K562 (cell line): ENCODE results near the gene PNRC1. TPM values are rescaled to one million over a fixed set of nuclear protein-coding genes. Genes with fewer than 3 reads are reported as not detected.

ENCODE experiments used
- ADNP ChIP-seq: fragments of 200-800 bp; sonication (Bioruptor generic); IDR thresholded peaks from 2 replicates; pipeline ENCODE4 v1.6.1; 2016; ENCODE audit warnings: missing genetic modification characterization, missing compliant biosample characterization
- HNRNPUL1 ChIP-seq: fragments of 200-400 bp; formaldehyde crosslinking; IDR thresholded peaks from 2 replicates; pipeline ENCODE4 v1.6.1; 2017; ENCODE audit warnings: low read length
- MCM2 ChIP-seq: fragments of 450-650 bp; IDR thresholded peaks from 2 replicates; pipeline ENCODE4 v1.6.1; 2017; ENCODE audit warnings: low read depth, mild to moderate bottlenecking
- MYC ChIP-seq, 2 experiments: fragments of 250-450 bp in 1 of 2; sonication (Bioruptor Pico) in 1 of 2; IDR thresholded peaks; 2 replicates each; pipeline versions ENCODE4 v1.5.1 to v1.6.1; 2012 to 2021; ENCODE audit warnings: low read depth in 2 of 2, borderline replicate concordance in 1 of 2, improper control_type of control experiment in 1 of 2, low read length in 1 of 2, mild to moderate bottlenecking in 1 of 2, moderate library complexity in 1 of 2
- NCOA1 ChIP-seq: fragments of 450-650 bp; IDR thresholded peaks from 2 replicates; pipeline ENCODE4 v1.6.1; 2016; ENCODE audit warnings: low read depth
- NCOA6 ChIP-seq: fragments of 450-650 bp; IDR thresholded peaks from 2 replicates; pipeline ENCODE4 v1.6.1; 2017; ENCODE audit warnings: mild to moderate bottlenecking
- NR2C2 ChIP-seq, 2 experiments: fragments of 200-800 bp in 1 of 2; sonication (Bioruptor generic) in 1 of 2; sonication (generic) in 1 of 2; formaldehyde crosslinking in 1 of 2; IDR thresholded peaks; 2 replicates each; pipeline versions ENCODE4 v1.6.1 to v1.8.0; 2016 to 2022; ENCODE audit warnings: mild to moderate bottlenecking in 1 of 2, missing compliant biosample characterization in 1 of 2, missing genetic modification characterization in 1 of 2, missing genetic modification reagents in 1 of 2
- RNF2 ChIP-seq: sonication (generic); IDR thresholded peaks from 2 replicates; pipeline ENCODE4 v1.6.1; 2016
- SMARCE1 ChIP-seq: fragments of 450-650 bp; IDR thresholded peaks from 2 replicates; pipeline ENCODE4 v1.7.1; 2016; ENCODE audit warnings: mild to moderate bottlenecking
- STAT5A ChIP-seq: IDR thresholded peaks from 2 replicates; pipeline ENCODE4 v1.6.1; 2012; ENCODE audit warnings: low read length, inconsistent platforms, borderline replicate concordance
- ZNF347 ChIP-seq: fragments of 450-650 bp; formaldehyde crosslinking; IDR thresholded peaks from 2 replicates; pipeline ENCODE4 v1.4.0; 2020; ENCODE audit warnings: low read depth, mild to moderate bottlenecking, moderate library complexity
- ZNF778 ChIP-seq: fragments of 450-650 bp; formaldehyde crosslinking; IDR thresholded peaks from 2 replicates; pipeline ENCODE4 v1.4.0; 2020; ENCODE audit warnings: mild to moderate bottlenecking, moderate library complexity
- polyA plus RNA-seq, 8 experiments: library from polyadenylated mRNA; depleted of rRNA in 4 of 8; stranded (reverse) in 5 of 8; unstranded in 3 of 8; fragments of >200 nt; fragmentation: Nextera tagmentation in 2 of 8; fragmentation: Illumina TruSeq in 1 of 8; extraction: Ambion mirVana in 2 of 8; extraction: Trizol in 1 of 8; gene quantifications; 2 replicates each; pipeline versions ENCODE4 v1.2.1 to v1.2.3, GENCODE V29; 2011 to 2014; ENCODE audit warnings: inconsistent platforms in 1 of 8, missing spikeins in 1 of 8
- total RNA-seq, 7 experiments: library from RNA; depleted of rRNA in 6 of 7; stranded (reverse); fragments of >200 nt in 6 of 7; fragmentation: Illumina TruSeq in 2 of 7; extraction: Trizol in 2 of 7; gene quantifications; 2 replicates each; pipeline versions ENCODE4 v1.2.1 to v1.2.3, GENCODE V29; 2011 to 2021; ENCODE audit warnings: low replicate concordance in 1 of 7
- TF ChIP-seq, protein P1 (sequence below): sonication (generic); formaldehyde crosslinking; IDR thresholded peaks from 2 replicates; pipeline ENCODE4 v1.8.1; 2023; ENCODE audit warnings: missing genetic modification reagents, mild to moderate bottlenecking, borderline replicate concordance
- TF ChIP-seq, protein P2 (sequence below): fragments of 450-650 bp; IDR thresholded peaks from 2 replicates; pipeline ENCODE4 v1.6.1; 2016
- TF ChIP-seq, protein P3 (sequence below): sonication (generic); formaldehyde crosslinking; IDR thresholded peaks from 2 replicates; pipeline ENCODE4 v1.8.0; 2022; ENCODE audit warnings: mild to moderate bottlenecking, missing genetic modification reagents
- TF ChIP-seq, protein P4 (sequence below): sonication (generic); formaldehyde crosslinking; IDR thresholded peaks from 2 replicates; pipeline ENCODE4 v1.5.0; 2020; ENCODE audit warnings: missing genetic modification reagents

PNRC1 gene
- total and polyA plus RNA-seq, 9 of the 15 experiments (the other 6 are each of a cell fraction or from before 2014, with no cell fraction given), result 1.2 to 10.8 (median 6.5) TPM

DNA sequence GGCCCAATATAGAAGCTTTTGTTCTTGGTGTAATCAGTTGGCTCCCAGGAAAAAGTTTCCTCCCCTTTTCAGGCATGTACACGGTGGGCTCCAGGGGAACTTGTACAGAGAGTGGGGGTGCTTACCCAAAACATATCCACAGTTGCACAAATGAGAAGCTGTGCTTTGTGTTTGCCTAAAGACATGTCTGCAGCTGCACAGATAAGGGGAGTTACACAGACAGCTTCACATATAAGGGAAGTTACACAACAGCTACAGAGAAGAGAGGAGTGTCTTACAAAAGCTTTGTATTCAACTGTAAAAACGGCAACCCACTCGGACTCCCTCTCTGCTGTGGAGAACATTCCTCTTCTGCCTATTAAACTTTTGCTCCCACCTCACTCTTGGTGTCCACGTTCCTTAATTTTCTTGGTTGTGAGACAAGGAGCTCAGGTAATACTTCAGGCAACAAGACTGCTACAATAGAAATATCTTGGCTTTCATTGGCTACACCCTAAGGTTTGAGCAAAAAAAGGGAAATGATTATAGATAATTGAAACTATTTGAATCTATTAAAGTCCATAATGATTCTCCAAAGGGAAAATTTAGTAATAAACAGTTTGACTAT lies 7.4 kb upstream of the PNRC1 start (continued):
- TF ChIP-seq, protein P1, sequence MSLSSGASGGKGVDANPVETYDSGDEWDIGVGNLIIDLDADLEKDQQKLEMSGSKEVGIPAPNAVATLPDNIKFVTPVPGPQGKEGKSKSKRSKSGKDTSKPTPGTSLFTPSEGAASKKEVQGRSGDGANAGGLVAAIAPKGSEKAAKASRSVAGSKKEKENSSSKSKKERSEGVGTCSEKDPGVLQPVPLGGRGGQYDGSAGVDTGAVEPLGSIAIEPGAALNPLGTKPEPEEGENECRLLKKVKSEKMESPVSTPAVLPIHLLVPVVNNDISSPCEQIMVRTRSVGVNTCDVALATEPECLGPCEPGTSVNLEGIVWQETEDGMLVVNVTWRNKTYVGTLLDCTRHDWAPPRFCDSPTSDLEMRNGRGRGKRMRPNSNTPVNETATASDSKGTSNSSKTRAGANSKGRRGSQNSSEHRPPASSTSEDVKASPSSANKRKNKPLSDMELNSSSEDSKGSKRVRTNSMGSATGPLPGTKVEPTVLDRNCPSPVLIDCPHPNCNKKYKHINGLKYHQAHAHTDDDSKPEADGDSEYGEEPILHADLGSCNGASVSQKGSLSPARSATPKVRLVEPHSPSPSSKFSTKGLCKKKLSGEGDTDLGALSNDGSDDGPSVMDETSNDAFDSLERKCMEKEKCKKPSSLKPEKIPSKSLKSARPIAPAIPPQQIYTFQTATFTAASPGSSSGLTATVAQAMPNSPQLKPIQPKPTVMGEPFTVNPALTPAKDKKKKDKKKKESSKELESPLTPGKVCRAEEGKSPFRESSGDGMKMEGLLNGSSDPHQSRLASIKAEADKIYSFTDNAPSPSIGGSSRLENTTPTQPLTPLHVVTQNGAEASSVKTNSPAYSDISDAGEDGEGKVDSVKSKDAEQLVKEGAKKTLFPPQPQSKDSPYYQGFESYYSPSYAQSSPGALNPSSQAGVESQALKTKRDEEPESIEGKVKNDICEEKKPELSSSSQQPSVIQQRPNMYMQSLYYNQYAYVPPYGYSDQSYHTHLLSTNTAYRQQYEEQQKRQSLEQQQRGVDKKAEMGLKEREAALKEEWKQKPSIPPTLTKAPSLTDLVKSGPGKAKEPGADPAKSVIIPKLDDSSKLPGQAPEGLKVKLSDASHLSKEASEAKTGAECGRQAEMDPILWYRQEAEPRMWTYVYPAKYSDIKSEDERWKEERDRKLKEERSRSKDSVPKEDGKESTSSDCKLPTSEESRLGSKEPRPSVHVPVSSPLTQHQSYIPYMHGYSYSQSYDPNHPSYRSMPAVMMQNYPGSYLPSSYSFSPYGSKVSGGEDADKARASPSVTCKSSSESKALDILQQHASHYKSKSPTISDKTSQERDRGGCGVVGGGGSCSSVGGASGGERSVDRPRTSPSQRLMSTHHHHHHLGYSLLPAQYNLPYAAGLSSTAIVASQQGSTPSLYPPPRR, result no peak
- TF ChIP-seq NR2C2 (CRISPR knock-in tag; IDR thresholded peaks at IDR 0.05) (no peak), NR2C2 (tag; IDR thresholded peaks at IDR 0.05) (no peak), ADNP (tag) (no peak), STAT5A (peak; percentile 63; the same call in 1 of the 2 replicates), ZNF347 (no peak), MCM2 (no peak), RNF2 (peak; percentile 72; the same call in 1 of the 2 replicates), NCOA1 (0 out of 2 replicates have a peak, but pooled peaks have one; percentile 48), HNRNPUL1 (no peak), SMARCE1 (peak; percentile 83), NCOA6 (no peak), MYC (IDR thresholded peaks at IDR 0.05; ENCODE audit: low read depth, low read length) (no peak), MYC (CRISPR knock-in tag; IDR thresholded peaks at IDR 0.05; ENCODE audit: borderline replicate concordance, low read depth) (no peak), ZNF778 (no peak)
- TF ChIP-seq, protein P2, sequence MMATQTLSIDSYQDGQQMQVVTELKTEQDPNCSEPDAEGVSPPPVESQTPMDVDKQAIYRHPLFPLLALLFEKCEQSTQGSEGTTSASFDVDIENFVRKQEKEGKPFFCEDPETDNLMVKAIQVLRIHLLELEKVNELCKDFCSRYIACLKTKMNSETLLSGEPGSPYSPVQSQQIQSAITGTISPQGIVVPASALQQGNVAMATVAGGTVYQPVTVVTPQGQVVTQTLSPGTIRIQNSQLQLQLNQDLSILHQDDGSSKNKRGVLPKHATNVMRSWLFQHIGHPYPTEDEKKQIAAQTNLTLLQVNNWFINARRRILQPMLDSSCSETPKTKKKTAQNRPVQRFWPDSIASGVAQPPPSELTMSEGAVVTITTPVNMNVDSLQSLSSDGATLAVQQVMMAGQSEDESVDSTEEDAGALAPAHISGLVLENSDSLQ, result no peak
- TF ChIP-seq, protein P3, sequence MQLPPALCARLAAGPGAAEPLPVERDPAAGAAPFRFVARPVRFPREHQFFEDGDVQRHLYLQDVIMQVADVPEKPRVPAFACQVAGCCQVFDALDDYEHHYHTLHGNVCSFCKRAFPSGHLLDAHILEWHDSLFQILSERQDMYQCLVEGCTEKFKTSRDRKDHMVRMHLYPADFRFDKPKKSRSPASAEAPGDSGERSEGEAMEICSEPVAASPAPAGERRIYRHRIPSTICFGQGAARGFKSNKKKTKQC, result no peak
- TF ChIP-seq, protein P4, sequence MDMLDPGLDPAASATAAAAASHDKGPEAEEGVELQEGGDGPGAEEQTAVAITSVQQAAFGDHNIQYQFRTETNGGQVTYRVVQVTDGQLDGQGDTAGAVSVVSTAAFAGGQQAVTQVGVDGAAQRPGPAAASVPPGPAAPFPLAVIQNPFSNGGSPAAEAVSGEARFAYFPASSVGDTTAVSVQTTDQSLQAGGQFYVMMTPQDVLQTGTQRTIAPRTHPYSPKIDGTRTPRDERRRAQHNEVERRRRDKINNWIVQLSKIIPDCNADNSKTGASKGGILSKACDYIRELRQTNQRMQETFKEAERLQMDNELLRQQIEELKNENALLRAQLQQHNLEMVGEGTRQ (CRISPR knock-in tag), result no peak
